Measurements from ENCODE around the gene THSD4.

THSD4 gene

GRCh38 chr15:71374607-71375352 lies 259.5 kb downstream of the THSD4 start:
- Histone ChIP-seq H4K8ac (ENCODE audit: low read length) (no peak overlapping the region), H2AK5ac (ENCODE audit: low read length, severe bottlenecking) (no peak overlapping the region), H3K4me1 (ENCODE audit: control insufficient read depth, insufficient read depth, low read depth, low read length) (no peaks in the 10 kb centered on the region), H3K18ac (ENCODE audit: low read depth in 1 of 2, low read length in 2 of 2) (no peak overlapping the region), H2BK12ac (ENCODE audit: low read length in 2 of 2) (no peak overlapping the region), H3K4me2 (ENCODE audit: low read length, poor library complexity, severe bottlenecking) (no peak overlapping the region), H2BK5ac (ENCODE audit: low read depth, low read length, poor library complexity, severe bottlenecking) (no peak overlapping the region), H3K27me3 (ENCODE audit: control insufficient read depth in 1 of 2, insufficient read depth in 1 of 2, low read length in 2 of 2) (no peaks in the 10 kb centered on the region), H4K91ac (ENCODE audit: low read length) (no peak overlapping the region), H3K9me3 (ENCODE audit: control insufficient read depth, low read length) (no peaks in the 10 kb centered on the region), H3K4me3 (ENCODE audit: insufficient read depth in 1 of 2, low read depth in 1 of 2, low read length in 2 of 2) (no peak overlapping the region), H3K9ac (ENCODE audit: low read length) (no peak overlapping the region), H3K79me1 (replicated peaks; ENCODE audit: low read length, poor library complexity, severe bottlenecking) (peaks cover 3% of the 10 kb centered on the region), H2BK15ac (ENCODE audit: low read depth, poor library complexity, severe bottlenecking) (no peak overlapping the region), H3K27ac (ENCODE audit: low read length, poor library complexity, severe bottlenecking) (no peak overlapping the region), H3K36me3 (ENCODE audit: control insufficient read depth in 1 of 2, insufficient read depth in 2 of 2, low read depth in 1 of 2, low read length in 2 of 2) (no peaks in the 10 kb centered on the region), H3K23ac (ENCODE audit: low read length in 2 of 2) (no peak overlapping the region), H3K4ac (ENCODE audit: low read depth in 1 of 2, low read length in 2 of 2) (peak overlapping the region in 1 of 2 experiments; percentile 20), H2AFZ (ENCODE audit: low read depth, low read length) (no peak overlapping the region), H2BK120ac (ENCODE audit: low read depth, low read length) (no peak overlapping the region), H3K14ac (ENCODE audit: low read length in 2 of 2) (no peak overlapping the region)
- 27% methylated on average over 6 of the region's 6 CpGs for WGBS
- peak; percentile 77 for DNase-seq

GRCh38 chr15:71375934-71376333 lies 260.7 kb downstream of the THSD4 start:
- Histone ChIP-seq H3K9me3 (ENCODE audit: control insufficient read depth, low read length) (no peaks in the 10 kb centered on the region), H2AFZ (ENCODE audit: low read depth, low read length) (no peak overlapping the region), H2BK120ac (ENCODE audit: low read depth, low read length) (no peak overlapping the region), H4K8ac (ENCODE audit: low read length) (no peak overlapping the region), H3K27ac (ENCODE audit: low read length, poor library complexity, severe bottlenecking) (no peak overlapping the region), H3K27me3 (ENCODE audit: control insufficient read depth in 1 of 2, insufficient read depth in 1 of 2, low read length in 2 of 2) (no peaks in the 10 kb centered on the region), H3K4me3 (ENCODE audit: insufficient read depth in 1 of 2, low read depth in 1 of 2, low read length in 2 of 2) (no peak overlapping the region), H2BK12ac (ENCODE audit: low read length in 2 of 2) (no peak overlapping the region), H2BK15ac (ENCODE audit: low read depth, poor library complexity, severe bottlenecking) (no peak overlapping the region), H3K9ac (ENCODE audit: low read length) (no peak overlapping the region), H2AK5ac (ENCODE audit: low read length, severe bottlenecking) (no peak overlapping the region), H3K36me3 (ENCODE audit: control insufficient read depth in 1 of 2, insufficient read depth in 2 of 2, low read depth in 1 of 2, low read length in 2 of 2) (no peaks in the 10 kb centered on the region), H3K14ac (ENCODE audit: low read length in 2 of 2) (no peak overlapping the region), H2BK5ac (ENCODE audit: low read depth, low read length, poor library complexity, severe bottlenecking) (no peak overlapping the region), H3K4me2 (ENCODE audit: low read length, poor library complexity, severe bottlenecking) (no peak overlapping the region), H3K4me1 (ENCODE audit: control insufficient read depth, insufficient read depth, low read depth, low read length) (no peaks in the 10 kb centered on the region), H4K91ac (ENCODE audit: low read length) (no peak overlapping the region), H3K4ac (ENCODE audit: low read depth in 1 of 2, low read length in 2 of 2) (no peak overlapping the region), H3K18ac (ENCODE audit: low read depth in 1 of 2, low read length in 2 of 2) (no peak overlapping the region), H3K23ac (ENCODE audit: low read length in 2 of 2) (no peak overlapping the region), H3K79me1 (replicated peaks; ENCODE audit: low read length, poor library complexity, severe bottlenecking) (peaks cover 3% of the 10 kb centered on the region)
- 87% methylated on average over 3 of the region's 3 CpGs for WGBS
- no peak for DNase-seq

GRCh38 chr15:71379893-71380292 lies 264.6 kb downstream of the THSD4 start:
- H3K4me1 ChIP-seq (ENCODE audit: control insufficient read depth, insufficient read depth, low read depth, low read length) = no peaks in the 10 kb centered on the region

GRCh38 chr15:71380345-71380744 lies 265.1 kb downstream of the THSD4 start:
- no peak overlapping the region for H3K4ac ChIP-seq (ENCODE audit: low read depth in 1 of 2, low read length in 2 of 2)
- H3K27me3 ChIP-seq (ENCODE audit: control insufficient read depth in 1 of 2, insufficient read depth in 1 of 2, low read length in 2 of 2) = no peaks in the 10 kb centered on the region
- H3K36me3 ChIP-seq (ENCODE audit: control insufficient read depth in 1 of 2, insufficient read depth in 2 of 2, low read depth in 1 of 2, low read length in 2 of 2) = no peaks in the 10 kb centered on the region
- no peak for DNase-seq
- no peak overlapping the region for H2AFZ ChIP-seq (ENCODE audit: low read depth, low read length)
- no peak overlapping the region for H2BK5ac ChIP-seq (ENCODE audit: low read depth, low read length, poor library complexity, severe bottlenecking)
- H3K79me1 ChIP-seq (replicated peaks; ENCODE audit: low read length, poor library complexity, severe bottlenecking) = peaks cover 3% of the 10 kb centered on the region
- no peak overlapping the region for H3K18ac ChIP-seq (ENCODE audit: low read depth in 1 of 2, low read length in 2 of 2)
- 79% methylated on average over 2 of the region's 2 CpGs for WGBS
- no peak overlapping the region for H4K91ac ChIP-seq (ENCODE audit: low read length)
- no peak overlapping the region for H3K4me2 ChIP-seq (ENCODE audit: low read length, poor library complexity, severe bottlenecking)
- no peak overlapping the region for H2BK15ac ChIP-seq (ENCODE audit: low read depth, poor library complexity, severe bottlenecking)
- no peak overlapping the region for H3K9ac ChIP-seq (ENCODE audit: low read length)
- H3K23ac ChIP-seq (ENCODE audit: low read length in 2 of 2) = no peak overlapping the region
- no peaks in the 10 kb centered on the region for H3K4me1 ChIP-seq (ENCODE audit: control insufficient read depth, insufficient read depth, low read depth, low read length)
- H4K8ac ChIP-seq (ENCODE audit: low read length) = no peak overlapping the region
- H2BK12ac ChIP-seq (ENCODE audit: low read length in 2 of 2) = no peak overlapping the region
- H2BK120ac ChIP-seq (ENCODE audit: low read depth, low read length) = no peak overlapping the region
- H3K4me3 ChIP-seq (ENCODE audit: insufficient read depth in 1 of 2, low read depth in 1 of 2, low read length in 2 of 2) = no peak overlapping the region
- H3K27ac ChIP-seq (ENCODE audit: low read length, poor library complexity, severe bottlenecking) = no peak overlapping the region
- H3K14ac ChIP-seq (ENCODE audit: low read length in 2 of 2) = no peak overlapping the region
- H2AK5ac ChIP-seq (ENCODE audit: low read length, severe bottlenecking) = no peak overlapping the region
- H3K9me3 ChIP-seq (ENCODE audit: control insufficient read depth, low read length) = no peaks in the 10 kb centered on the region

More at GRCh38 chr15:71379893-71380292, 264.6 kb downstream of the THSD4 start:
- Histone ChIP-seq H3K18ac (ENCODE audit: low read depth in 1 of 2, low read length in 2 of 2) (no peak overlapping the region), H3K27me3 (ENCODE audit: control insufficient read depth in 1 of 2, insufficient read depth in 1 of 2, low read length in 2 of 2) (no peaks in the 10 kb centered on the region), H3K4me2 (ENCODE audit: low read length, poor library complexity, severe bottlenecking) (no peak overlapping the region), H3K9ac (ENCODE audit: low read length) (no peak overlapping the region), H2BK5ac (ENCODE audit: low read depth, low read length, poor library complexity, severe bottlenecking) (no peak overlapping the region), H3K36me3 (ENCODE audit: control insufficient read depth in 1 of 2, insufficient read depth in 2 of 2, low read depth in 1 of 2, low read length in 2 of 2) (no peaks in the 10 kb centered on the region), H2BK120ac (ENCODE audit: low read depth, low read length) (no peak overlapping the region), H4K8ac (ENCODE audit: low read length) (no peak overlapping the region), H2AK5ac (ENCODE audit: low read length, severe bottlenecking) (no peak overlapping the region), H3K4me3 (ENCODE audit: insufficient read depth in 1 of 2, low read depth in 1 of 2, low read length in 2 of 2) (no peak overlapping the region), H3K27ac (ENCODE audit: low read length, poor library complexity, severe bottlenecking) (no peak overlapping the region), H2BK15ac (ENCODE audit: low read depth, poor library complexity, severe bottlenecking) (no peak overlapping the region), H3K4ac (ENCODE audit: low read depth in 1 of 2, low read length in 2 of 2) (no peak overlapping the region), H2BK12ac (ENCODE audit: low read length in 2 of 2) (no peak overlapping the region), H2AFZ (ENCODE audit: low read depth, low read length) (no peak overlapping the region), H4K91ac (ENCODE audit: low read length) (no peak overlapping the region), H3K23ac (ENCODE audit: low read length in 2 of 2) (no peak overlapping the region), H3K79me1 (replicated peaks; ENCODE audit: low read length, poor library complexity, severe bottlenecking) (peaks cover 3% of the 10 kb centered on the region), H3K14ac (ENCODE audit: low read length in 2 of 2) (no peak overlapping the region), H3K9me3 (ENCODE audit: control insufficient read depth, low read length) (no peaks in the 10 kb centered on the region)
- no peak for DNase-seq
- WGBS = 72% methylated on average over 2 of the region's 2 CpGs
